Measurements from ENCODE around the gene PER3. TPM values are rescaled to one million over a fixed set of nuclear protein-coding genes. Genes with fewer than 3 reads are reported as not detected.

Gene PER3
- total RNA-seq, 4 donors from 2014 or later = 3.8 to 23.9 (median 12.9) TPM

DNA sequence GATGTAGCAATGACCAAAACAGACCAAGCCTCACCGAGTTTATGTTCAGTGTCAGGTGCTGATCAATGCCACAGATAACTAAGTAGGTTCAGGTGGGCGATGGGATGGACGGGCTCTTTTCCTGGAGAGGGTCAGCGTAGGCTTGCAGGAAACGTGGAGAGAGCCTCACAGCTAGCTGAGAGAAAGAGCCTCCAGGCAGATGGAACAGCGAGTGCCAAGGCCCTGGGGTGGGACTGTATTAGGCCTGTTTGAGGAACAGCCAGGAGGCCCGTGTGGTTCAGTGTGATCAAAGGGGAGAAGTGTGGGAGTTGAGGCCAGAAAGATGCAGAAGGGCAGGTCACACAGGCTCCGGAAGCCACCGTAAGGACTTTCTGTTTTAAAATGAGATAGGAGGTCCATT lies 76.0 kb downstream of the PER3 start:
- no peak overlapping the region for H3K27ac ChIP-seq
- no peaks in the 10 kb centered on the region for H3K36me3 ChIP-seq
- no peak for DNase-seq
- TF ChIP-seq POLR2A (IDR thresholded peaks at IDR 0.05) (no peak), EP300 (IDR thresholded peaks at IDR 0.05; ENCODE audit: low read depth) (no peak), POLR2AphosphoS5 (IDR thresholded peaks at IDR 0.05) (no peak)
- TF ChIP-seq, protein P1, sequence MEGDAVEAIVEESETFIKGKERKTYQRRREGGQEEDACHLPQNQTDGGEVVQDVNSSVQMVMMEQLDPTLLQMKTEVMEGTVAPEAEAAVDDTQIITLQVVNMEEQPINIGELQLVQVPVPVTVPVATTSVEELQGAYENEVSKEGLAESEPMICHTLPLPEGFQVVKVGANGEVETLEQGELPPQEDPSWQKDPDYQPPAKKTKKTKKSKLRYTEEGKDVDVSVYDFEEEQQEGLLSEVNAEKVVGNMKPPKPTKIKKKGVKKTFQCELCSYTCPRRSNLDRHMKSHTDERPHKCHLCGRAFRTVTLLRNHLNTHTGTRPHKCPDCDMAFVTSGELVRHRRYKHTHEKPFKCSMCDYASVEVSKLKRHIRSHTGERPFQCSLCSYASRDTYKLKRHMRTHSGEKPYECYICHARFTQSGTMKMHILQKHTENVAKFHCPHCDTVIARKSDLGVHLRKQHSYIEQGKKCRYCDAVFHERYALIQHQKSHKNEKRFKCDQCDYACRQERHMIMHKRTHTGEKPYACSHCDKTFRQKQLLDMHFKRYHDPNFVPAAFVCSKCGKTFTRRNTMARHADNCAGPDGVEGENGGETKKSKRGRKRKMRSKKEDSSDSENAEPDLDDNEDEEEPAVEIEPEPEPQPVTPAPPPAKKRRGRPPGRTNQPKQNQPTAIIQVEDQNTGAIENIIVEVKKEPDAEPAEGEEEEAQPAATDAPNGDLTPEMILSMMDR (IDR thresholded peaks at IDR 0.05) = no peak
- no peaks in the 10 kb centered on the region for H3K27me3 ChIP-seq
- intact Hi-C loops (cut with DNase I; ENCODE audit: low total_unique reads) = no loop called here
- no peak overlapping the region for H3K4me3 ChIP-seq
- H3K4me1 ChIP-seq = no peaks in the 10 kb centered on the region
- in situ Hi-C loops (cut with MboI; ENCODE audit: low pct_ligation_motif_present in 1 of 4, low pct_unique_long_range_greater_than_20kb in 1 of 4, low sequenced_read_pairs in 3 of 4) = no loop called here
- no peaks in the 10 kb centered on the region for H3K9me3 ChIP-seq
- WGBS, 2 donors (ENCODE audit: low coverage in 1 of 2) = 80 to 83% methylated on average over 1 to 9 of the region's 9 CpGs

GRCh38 chr1:7861452-7861851 lies 77.4 kb downstream of the PER3 start:
- in situ Hi-C loops (cut with MboI; ENCODE audit: low pct_ligation_motif_present in 1 of 4, low pct_unique_long_range_greater_than_20kb in 1 of 4, low sequenced_read_pairs in 3 of 4) = no loop called here
- Histone ChIP-seq H3K27ac (no peak overlapping the region), H3K4me3 (no peak overlapping the region), H3K27me3 (no peaks in the 10 kb centered on the region), H3K9me3 (no peaks in the 10 kb centered on the region), H3K36me3 (no peaks in the 10 kb centered on the region), H3K4me1 (no peaks in the 10 kb centered on the region)
- TF ChIP-seq EP300 (IDR thresholded peaks at IDR 0.05; ENCODE audit: low read depth) = no peak
- TF ChIP-seq, protein P1 (IDR thresholded peaks at IDR 0.05) = no peak
- no peak for TF ChIP-seq POLR2A (IDR thresholded peaks at IDR 0.05)
- no peak for TF ChIP-seq POLR2AphosphoS5 (IDR thresholded peaks at IDR 0.05)
- intact Hi-C loops (cut with DNase I; ENCODE audit: low total_unique reads) = no loop called here
- 89 to 93% methylated on average over 3 to 15 of the region's 15 CpGs for WGBS, 2 donors (ENCODE audit: low coverage in 1 of 2)
- no peak for DNase-seq

GRCh38 chr1:7862211-7863060 lies 78.3 kb downstream of the PER3 start:
- in situ Hi-C loops (cut with MboI; ENCODE audit: low pct_ligation_motif_present in 1 of 4, low pct_unique_long_range_greater_than_20kb in 1 of 4, low sequenced_read_pairs in 3 of 4) (no loop called here), intact Hi-C loops (cut with DNase I; ENCODE audit: low total_unique reads) (no loop called here)
- H3K4me3 ChIP-seq = no peak overlapping the region
- WGBS, 2 donors (ENCODE audit: low coverage in 1 of 2) = 91 to 98% methylated on average over 9 to 17 of the region's 17 CpGs
- no peak for DNase-seq
- no peaks in the 10 kb centered on the region for H3K4me1 ChIP-seq
- no peaks in the 10 kb centered on the region for H3K36me3 ChIP-seq
- no peaks in the 10 kb centered on the region for H3K27me3 ChIP-seq
- H3K27ac ChIP-seq = no peak overlapping the region
- no peaks in the 10 kb centered on the region for H3K9me3 ChIP-seq
- TF ChIP-seq, protein P1 (IDR thresholded peaks at IDR 0.05) = no peak

DNA sequence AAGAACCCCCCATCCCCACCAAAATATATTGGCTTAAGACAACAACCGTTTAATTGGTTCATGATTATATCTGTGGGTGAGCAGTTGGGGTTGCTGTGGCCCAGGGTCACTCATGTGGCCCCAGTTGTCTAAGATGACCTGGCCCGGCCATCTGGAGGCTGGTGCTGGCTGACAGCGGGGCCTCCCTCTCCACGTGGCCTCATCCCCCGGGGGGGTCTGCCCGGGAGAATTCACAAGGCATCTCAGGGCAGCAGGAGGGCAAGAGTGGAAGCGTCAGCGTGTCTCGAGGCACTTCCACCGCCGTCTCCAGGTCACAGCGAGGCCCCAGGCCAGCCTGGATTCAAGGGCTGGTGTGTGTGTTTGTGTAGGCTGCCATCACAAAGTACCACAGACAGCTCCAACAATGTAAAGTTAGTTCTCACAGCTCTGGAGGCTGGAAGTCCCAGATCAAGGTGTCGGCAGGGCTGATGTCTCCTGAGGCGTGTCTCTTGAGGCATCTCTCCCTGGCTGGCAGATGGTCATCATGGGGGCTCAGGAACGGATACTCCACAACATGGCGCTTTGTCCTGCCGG lies 79.8 kb downstream of the PER3 start:
- no peak for DNase-seq
- in situ Hi-C loops (cut with MboI; ENCODE audit: low pct_ligation_motif_present in 1 of 4, low pct_unique_long_range_greater_than_20kb in 1 of 4, low sequenced_read_pairs in 3 of 4) (no loop called here), intact Hi-C loops (cut with DNase I; ENCODE audit: low total_unique reads) (no loop called here)
- no peaks in the 10 kb centered on the region for H3K27me3 ChIP-seq
- H3K27ac ChIP-seq = no peak overlapping the region
- H3K9me3 ChIP-seq = no peaks in the 10 kb centered on the region
- TF ChIP-seq POLR2AphosphoS5 (IDR thresholded peaks at IDR 0.05) (no peak), EP300 (IDR thresholded peaks at IDR 0.05; ENCODE audit: low read depth) (no peak), POLR2A (IDR thresholded peaks at IDR 0.05) (no peak)
- TF ChIP-seq, protein P1 (IDR thresholded peaks at IDR 0.05) = no peak
- no peak overlapping the region for H3K4me3 ChIP-seq
- 85% methylated on average over 12 of the region's 17 CpGs; no CpG with 5 or more reads in 1 of the 2 donors for WGBS, 2 donors (ENCODE audit: low coverage in 1 of 2)
- H3K36me3 ChIP-seq = no peaks in the 10 kb centered on the region
- H3K4me1 ChIP-seq = no peaks in the 10 kb centered on the region
